ENCODE results near the gene CD34.
A peak's percentile ranks its signal among the peaks of the same experiment; 100 is the strongest.

Gene CD34

GRCh38 chr1:207836591-207837347 is 74.2 kb downstream of the CD34 start:
- Histone ChIP-seq H3K36me3 (ENCODE audit: insufficient read depth, low read length) (no peaks in the 10 kb centered on the region), H3K27me3 (ENCODE audit: control insufficient read depth in 1 of 2, insufficient read depth in 2 of 2, low read length in 2 of 2) (no peaks in the 10 kb centered on the region), H3K9me3 (ENCODE audit: low read length) (no peaks in the 10 kb centered on the region), H3K9ac (ENCODE audit: low read length) (no peak overlapping the region), H3K4me1 (ENCODE audit: insufficient read depth, low read length) (peaks cover 71% of the 10 kb centered on the region), H3K4me3 (ENCODE audit: low read depth in 1 of 2, low read length in 2 of 2) (no peak overlapping the region), H3K27ac (ENCODE audit: low read depth, low read length) (peak overlapping the region; percentile 40)

DNA sequence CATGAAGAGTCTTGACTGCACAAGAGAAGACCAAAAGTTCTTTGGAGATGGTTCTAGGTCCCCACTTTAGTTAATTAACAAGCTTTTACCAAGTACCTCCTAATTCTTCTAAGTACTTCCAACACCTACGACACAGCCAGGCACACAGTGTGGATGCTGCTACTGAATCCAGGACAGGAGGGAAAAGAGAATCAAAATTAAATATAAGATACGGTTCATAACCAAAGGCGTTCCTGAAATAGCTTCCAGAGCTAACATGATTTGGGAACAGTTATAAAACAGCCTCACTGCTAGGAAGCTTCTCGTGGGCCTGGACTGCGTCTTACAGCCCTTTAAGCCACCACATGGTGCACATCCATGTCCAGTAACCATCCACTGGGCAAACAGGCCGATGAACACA is 75.0 kb downstream of the CD34 start:
- Histone ChIP-seq H3K27me3 (ENCODE audit: control insufficient read depth in 1 of 2, insufficient read depth in 2 of 2, low read length in 2 of 2) (no peaks in the 10 kb centered on the region), H3K9me3 (ENCODE audit: low read length) (no peaks in the 10 kb centered on the region), H3K4me1 (ENCODE audit: insufficient read depth, low read length) (peaks cover 78% of the 10 kb centered on the region), H3K36me3 (ENCODE audit: insufficient read depth, low read length) (no peaks in the 10 kb centered on the region), H3K27ac (ENCODE audit: low read depth, low read length) (no peak overlapping the region), H3K9ac (ENCODE audit: low read length) (no peak overlapping the region), H3K4me3 (ENCODE audit: low read depth in 1 of 2, low read length in 2 of 2) (no peak overlapping the region)

GRCh38 chr1:207833956-207834660 is 76.8 kb downstream of the CD34 start:
- Histone ChIP-seq H3K36me3 (ENCODE audit: insufficient read depth, low read length) (no peaks in the 10 kb centered on the region), H3K27ac (ENCODE audit: low read depth, low read length) (no peak overlapping the region), H3K9ac (ENCODE audit: low read length) (no peak overlapping the region), H3K27me3 (ENCODE audit: control insufficient read depth in 1 of 2, insufficient read depth in 2 of 2, low read length in 2 of 2) (no peaks in the 10 kb centered on the region), H3K4me3 (ENCODE audit: low read depth in 1 of 2, low read length in 2 of 2) (no peak overlapping the region), H3K9me3 (ENCODE audit: low read length) (no peaks in the 10 kb centered on the region), H3K4me1 (ENCODE audit: insufficient read depth, low read length) (peaks cover 88% of the 10 kb centered on the region)

GRCh38 chr1:207833381-207833780 is 77.5 kb downstream of the CD34 start:
- Histone ChIP-seq H3K9me3 (ENCODE audit: low read length) (no peaks in the 10 kb centered on the region), H3K27ac (ENCODE audit: low read depth, low read length) (no peak overlapping the region), H3K4me3 (ENCODE audit: low read depth in 1 of 2, low read length in 2 of 2) (no peak overlapping the region), H3K9ac (ENCODE audit: low read length) (no peak overlapping the region), H3K36me3 (ENCODE audit: insufficient read depth, low read length) (no peaks in the 10 kb centered on the region), H3K27me3 (ENCODE audit: control insufficient read depth in 1 of 2, insufficient read depth in 2 of 2, low read length in 2 of 2) (no peaks in the 10 kb centered on the region), H3K4me1 (ENCODE audit: insufficient read depth, low read length) (peaks cover 88% of the 10 kb centered on the region)

GRCh38 chr1:207832796-207833195 is 78.1 kb downstream of the CD34 start:
- Histone ChIP-seq H3K4me1 (ENCODE audit: insufficient read depth, low read length) (peaks cover 88% of the 10 kb centered on the region), H3K27ac (ENCODE audit: low read depth, low read length) (no peak overlapping the region)

DNA sequence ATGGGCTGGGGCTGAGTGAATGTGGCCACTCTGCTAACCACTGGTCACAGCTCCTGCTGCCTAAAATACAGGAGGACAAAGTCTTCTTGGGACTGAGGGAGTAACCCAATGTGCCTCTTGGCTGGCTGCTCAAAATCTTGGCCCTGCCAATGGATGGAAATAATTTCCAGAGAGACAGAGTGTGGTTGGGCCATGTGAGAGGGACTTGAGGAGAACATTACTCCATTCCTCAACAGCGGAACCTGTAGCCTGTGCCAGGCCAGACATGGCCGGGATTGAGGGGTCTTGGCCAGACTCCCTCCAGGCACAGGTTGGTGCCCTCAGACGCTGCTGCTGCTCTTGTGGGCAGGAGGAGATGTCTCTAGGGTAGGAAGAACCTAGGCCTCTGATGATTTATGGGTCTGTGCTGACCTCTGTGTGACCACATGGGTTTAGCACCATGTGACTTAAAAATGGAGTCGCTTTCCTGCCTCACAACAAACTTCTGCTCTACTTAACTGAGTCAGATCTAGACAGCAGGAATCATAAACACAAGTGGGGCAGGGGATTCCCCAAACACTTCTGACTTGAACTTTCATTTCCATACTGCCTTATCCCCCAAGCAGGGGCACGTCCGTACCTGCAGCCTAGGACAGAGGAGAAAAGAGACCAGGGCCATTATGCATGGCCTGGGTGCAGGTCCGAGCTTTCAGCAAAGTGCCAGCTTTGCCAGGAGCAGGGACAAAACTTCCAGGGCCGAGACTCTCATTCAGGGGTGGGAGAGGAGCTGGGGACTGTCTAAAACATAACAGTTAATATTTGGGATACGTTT is 79.2 kb downstream of the CD34 start:
- H3K9ac ChIP-seq (ENCODE audit: low read length), result no peak overlapping the region
- H3K27ac ChIP-seq (ENCODE audit: low read depth, low read length), result peak overlapping the region; percentile 8
- peaks cover 88% of the 10 kb centered on the region for H3K4me1 ChIP-seq (ENCODE audit: insufficient read depth, low read length)
- no peaks in the 10 kb centered on the region for H3K27me3 ChIP-seq (ENCODE audit: control insufficient read depth in 1 of 2, insufficient read depth in 2 of 2, low read length in 2 of 2)
- peak overlapping the region in 1 of 2 donors; percentile 17 for H3K4me3 ChIP-seq (ENCODE audit: low read depth in 1 of 2, low read length in 2 of 2)
- no peaks in the 10 kb centered on the region for H3K36me3 ChIP-seq (ENCODE audit: insufficient read depth, low read length)
- H3K9me3 ChIP-seq (ENCODE audit: low read length), result no peaks in the 10 kb centered on the region

More at GRCh38 chr1:207832796-207833195, 78.1 kb downstream of the CD34 start:
- Histone ChIP-seq H3K9ac (ENCODE audit: low read length) (no peak overlapping the region), H3K9me3 (ENCODE audit: low read length) (no peaks in the 10 kb centered on the region), H3K27me3 (ENCODE audit: control insufficient read depth in 1 of 2, insufficient read depth in 2 of 2, low read length in 2 of 2) (no peaks in the 10 kb centered on the region), H3K36me3 (ENCODE audit: insufficient read depth, low read length) (no peaks in the 10 kb centered on the region), H3K4me3 (ENCODE audit: low read depth in 1 of 2, low read length in 2 of 2) (no peak overlapping the region)
